Hippocampal formation (tissue), 2 donors: ENCODE measurements around the gene CLDN15.
"Not testable (repeated sequence)": the region's sequence is repeated elsewhere in the genome, so short reads cannot be mapped to it uniquely, and the experiment has no call there.

ENCODE experiments used
- DNase-seq, 2 donors: peaks; one replicate each; lab custom pipeline; 2025; lab: John Stamatoyannopoulos, UW

The CLDN15 gene

GRCh38 chr7:101200504-101200861, 37.1 kb downstream of the CLDN15 start:
- no peak for DNase-seq

- DNase-seq: not testable (repeated sequence)
Observed at GRCh38 chr7:101199522-101199921, 38.1 kb downstream of the CLDN15 start.

- no peak for DNase-seq
Observed at GRCh38 chr7:101198476-101198875, 39.1 kb downstream of the CLDN15 start.

- no peak for DNase-seq
Observed at GRCh38 chr7:101197991-101198390, 39.6 kb downstream of the CLDN15 start.

GRCh38 chr7:101195884-101196283, 41.7 kb downstream of the CLDN15 start:
- no peak for DNase-seq

- no peak for DNase-seq
Observed at GRCh38 chr7:101189109-101189508, 48.5 kb downstream of the CLDN15 start.

- no peak for DNase-seq
Observed at GRCh38 chr7:101186844-101187428, 50.7 kb downstream of the CLDN15 start.

- no peak for DNase-seq
Observed at GRCh38 chr7:101186194-101186593, 51.4 kb downstream of the CLDN15 start.

GRCh38 chr7:101185258-101185839, 52.3 kb downstream of the CLDN15 start:
- no peak for DNase-seq
